Fibroblast of peridontal ligament (primary cell): ENCODE results near the gene TRIM69.
"Not testable (repeated sequence)": the region's sequence is repeated elsewhere in the genome, so short reads cannot be mapped to it uniquely, and the experiment has no call there.

ENCODE experiments used
- DNase-seq: peaks from one replicate; pipeline ENCODE4 v3.0.0-alpha.2; 2010; ENCODE audit errors: extremely low read depth

TRIM69 gene

GRCh38 chr15:44736181-44736765 lies at the start of gene TRIM69:
Gene TRIM69, plus strand, starts transcription at chr15:44736528. Its CDS starts 177 bp downstream, at chr15:44736705.
- no peak for DNase-seq

- not testable (repeated sequence) for DNase-seq
These were observed 47.0 kb upstream of the TRIM69 start for GRCh38 chr15:44689318-44689717.

GRCh38 chr15:44690245-44690644 lies 46.1 kb upstream of the TRIM69 start:
- DNase-seq = not testable (repeated sequence)

- DNase-seq = no peak
These were observed 43.7 kb upstream of the TRIM69 start for GRCh38 chr15:44692659-44693058.

GRCh38 chr15:44694416-44694815 lies 41.9 kb upstream of the TRIM69 start:
- no peak for DNase-seq

GRCh38 chr15:44695294-44695693 lies 41.0 kb upstream of the TRIM69 start:
- DNase-seq = no peak

GRCh38 chr15:44697014-44697413 lies 39.3 kb upstream of the TRIM69 start:
- no peak for DNase-seq

GRCh38 chr15:44698641-44699040 lies 37.7 kb upstream of the TRIM69 start:
- no peak for DNase-seq

- DNase-seq = not testable (repeated sequence)
These were observed 35.7 kb upstream of the TRIM69 start for GRCh38 chr15:44700676-44701075.

GRCh38 chr15:44705986-44706385 lies 30.3 kb upstream of the TRIM69 start:
- DNase-seq = no peak

GRCh38 chr15:44706401-44706800 lies 29.9 kb upstream of the TRIM69 start:
- no peak for DNase-seq

- DNase-seq = no peak
These were observed 29.2 kb upstream of the TRIM69 start for GRCh38 chr15:44706946-44707636.

GRCh38 chr15:44710236-44711095 lies 25.9 kb upstream of the TRIM69 start:
- peak; percentile 51 for DNase-seq

- DNase-seq = peak; percentile 98
These were observed 25.1 kb upstream of the TRIM69 start, which contains the start of the genes B2M and PATL2 for GRCh38 chr15:44711096-44711742. Gene B2M, plus strand, starts transcription at chr15:44711517. Its CDS starts 30 bp downstream, at chr15:44711547. Gene PATL2, minus strand, starts transcription at chr15:44711323. Its CDS starts 34,833 bp downstream, at chr15:44676490.

GRCh38 chr15:44711743-44712345 lies 24.5 kb upstream of the TRIM69 start:
- DNase-seq = peak; percentile 30

GRCh38 chr15:44712346-44713005 lies 23.9 kb upstream of the TRIM69 start:
- DNase-seq = peak; percentile 86

GRCh38 chr15:44713006-44713966 lies 23.0 kb upstream of the TRIM69 start:
- peak; percentile 52 for DNase-seq

- DNase-seq = no peak
These were observed 21.1 kb upstream of the TRIM69 start for GRCh38 chr15:44715142-44715796.

GRCh38 chr15:44715797-44716334 lies 20.5 kb upstream of the TRIM69 start:
- no peak for DNase-seq
